SK-N-MC (cell line): ENCODE measurements around the gene DDHD1.

Experiments
- EZH2 ChIP-seq: fragments of 200-600 bp; sonication (generic); IDR thresholded peaks from one replicate; pipeline ENCODE4 v1.6.1; 2017; ENCODE audit warnings: antibody characterized with exemption
- FOXP2 ChIP-seq: optimal IDR thresholded peaks from 2 replicates; pipeline ENCODE3; 2011; ENCODE audit warnings: mild to moderate bottlenecking, moderate library complexity; ENCODE audit not compliant: insufficient read depth; ENCODE audit errors: extremely low read length, control extremely low read depth
- POLR2AphosphoS5 ChIP-seq: IDR thresholded peaks from 2 replicates; pipeline ENCODE4 v1.6.1; 2012; ENCODE audit warnings: mild to moderate bottlenecking, low read depth, low read length, borderline replicate concordance

GRCh38 chr14:53047307-53048069 is 105.6 kb downstream of the DDHD1 start:
- TF ChIP-seq EZH2, result no peak
- TF ChIP-seq POLR2AphosphoS5, result no peak
- no peak for TF ChIP-seq FOXP2
